VCaP (cell line): ENCODE data around the gene CCDC50.

Experiments used
- H3K27ac ChIP-seq: fragments of 450-650 bp; 2 replicates; pipeline ENCODE4 v1.5.1; 2017
- TF ChIP-seq, protein P1 (sequence below): fragments of 450-650 bp; conservative IDR thresholded peaks from 2 replicates; pipeline ENCODE4 v1.5.1; 2017; ENCODE audit warnings: mild to moderate bottlenecking, moderate library complexity

Gene CCDC50

DNA sequence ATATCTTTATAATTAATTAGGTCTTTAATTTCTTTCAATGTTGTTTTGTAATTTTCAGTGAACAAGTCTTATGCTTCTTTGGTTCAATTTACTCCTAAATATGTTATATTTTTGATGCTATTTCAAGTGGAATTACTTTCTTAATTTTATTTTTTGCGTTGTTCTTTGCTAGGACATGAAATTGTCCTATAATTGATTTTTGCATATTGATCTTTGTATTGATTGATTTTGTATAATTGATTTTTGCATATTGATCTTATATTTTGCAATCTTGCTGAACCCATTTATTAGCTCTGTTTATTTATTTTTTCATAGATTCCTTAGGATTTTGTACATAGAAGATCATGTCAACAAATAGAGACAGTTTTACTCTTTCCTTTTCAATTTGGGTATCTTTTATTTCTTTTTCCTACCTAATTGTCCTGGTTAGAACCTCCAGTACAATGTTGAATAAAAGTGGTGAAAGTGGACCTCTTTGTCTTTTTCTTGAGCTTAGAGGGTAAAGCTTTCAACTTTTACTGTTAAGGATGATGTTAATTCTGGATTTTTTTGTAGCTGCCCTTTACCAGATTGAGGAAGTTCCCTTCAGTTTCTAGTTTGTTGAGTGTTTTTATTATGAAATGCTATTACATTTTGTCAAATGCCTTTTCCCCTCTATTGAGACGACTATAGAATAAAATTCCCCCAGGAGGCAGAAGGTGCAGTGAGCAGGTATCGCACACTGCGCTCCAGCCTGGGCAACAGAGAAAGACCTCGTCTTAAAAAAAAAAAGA lies 36.8 kb upstream of the CCDC50 start:
- H3K27ac ChIP-seq = no peak overlapping the region
- TF ChIP-seq, protein P1, sequence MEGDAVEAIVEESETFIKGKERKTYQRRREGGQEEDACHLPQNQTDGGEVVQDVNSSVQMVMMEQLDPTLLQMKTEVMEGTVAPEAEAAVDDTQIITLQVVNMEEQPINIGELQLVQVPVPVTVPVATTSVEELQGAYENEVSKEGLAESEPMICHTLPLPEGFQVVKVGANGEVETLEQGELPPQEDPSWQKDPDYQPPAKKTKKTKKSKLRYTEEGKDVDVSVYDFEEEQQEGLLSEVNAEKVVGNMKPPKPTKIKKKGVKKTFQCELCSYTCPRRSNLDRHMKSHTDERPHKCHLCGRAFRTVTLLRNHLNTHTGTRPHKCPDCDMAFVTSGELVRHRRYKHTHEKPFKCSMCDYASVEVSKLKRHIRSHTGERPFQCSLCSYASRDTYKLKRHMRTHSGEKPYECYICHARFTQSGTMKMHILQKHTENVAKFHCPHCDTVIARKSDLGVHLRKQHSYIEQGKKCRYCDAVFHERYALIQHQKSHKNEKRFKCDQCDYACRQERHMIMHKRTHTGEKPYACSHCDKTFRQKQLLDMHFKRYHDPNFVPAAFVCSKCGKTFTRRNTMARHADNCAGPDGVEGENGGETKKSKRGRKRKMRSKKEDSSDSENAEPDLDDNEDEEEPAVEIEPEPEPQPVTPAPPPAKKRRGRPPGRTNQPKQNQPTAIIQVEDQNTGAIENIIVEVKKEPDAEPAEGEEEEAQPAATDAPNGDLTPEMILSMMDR = no peak

DNA sequence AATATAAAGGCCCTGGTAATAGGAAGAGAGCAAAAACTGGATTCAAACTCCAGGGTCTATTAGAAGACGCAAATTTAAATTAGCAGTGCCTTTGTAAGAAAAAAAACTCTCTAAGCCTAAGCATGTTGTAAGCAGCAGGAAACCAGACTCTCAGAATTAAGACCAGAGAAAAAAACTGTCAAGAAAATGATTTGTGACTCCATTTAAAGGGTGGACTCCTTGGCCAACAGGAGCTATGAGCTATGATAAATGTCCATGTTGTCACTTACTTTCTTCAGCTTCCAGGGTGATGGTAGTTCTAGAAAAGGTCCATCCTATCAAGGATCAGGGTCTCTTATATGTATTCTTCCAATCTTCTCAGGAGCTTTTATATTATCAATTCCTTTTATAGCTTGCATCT lies 34.9 kb upstream of the CCDC50 start:
- TF ChIP-seq, protein P1 = no peak
- no peak overlapping the region for H3K27ac ChIP-seq

DNA sequence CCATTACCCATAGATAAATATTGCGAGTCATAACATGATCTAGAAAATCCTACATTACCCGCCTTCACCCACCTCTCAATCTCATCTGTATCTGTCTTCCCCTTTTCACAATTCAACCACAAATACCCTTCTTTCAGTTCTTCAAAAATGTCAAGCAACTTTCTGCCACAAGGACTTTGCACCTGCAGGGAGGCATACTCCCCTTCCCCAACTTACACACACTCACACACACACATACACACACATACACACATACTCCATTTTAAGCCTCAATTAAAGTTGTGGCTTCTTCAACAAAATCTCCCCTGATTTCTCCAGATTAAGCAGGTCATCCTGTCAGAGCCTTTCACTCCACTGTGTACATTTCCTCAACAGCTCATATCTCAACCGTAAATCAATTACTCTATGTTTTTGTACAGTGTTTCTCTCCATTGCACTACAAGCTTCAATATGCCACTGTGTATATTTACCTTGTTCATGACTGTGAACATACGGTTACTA lies 33.1 kb upstream of the CCDC50 start:
- H3K27ac ChIP-seq = no peak overlapping the region
- TF ChIP-seq, protein P1 = no peak

DNA sequence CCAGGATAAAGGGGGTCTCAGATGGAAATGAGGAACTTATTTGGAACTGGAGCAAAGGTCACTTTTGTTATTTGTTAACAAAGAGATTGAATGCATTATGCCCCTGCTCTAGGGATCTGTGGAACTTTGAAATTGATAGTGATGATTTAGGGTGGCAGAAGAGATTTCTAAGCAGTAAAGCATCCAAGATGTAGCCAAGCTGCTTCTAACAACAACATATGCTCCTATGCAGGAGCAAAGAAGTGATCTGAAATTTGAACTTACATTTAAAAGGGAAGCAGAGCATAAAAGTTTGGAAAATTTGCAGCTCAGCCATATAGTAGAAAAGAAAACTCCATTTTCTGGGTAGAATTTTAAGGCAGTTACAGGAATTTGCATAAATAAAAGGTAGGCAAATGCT lies 30.3 kb upstream of the CCDC50 start:
- TF ChIP-seq, protein P1 = no peak

DNA sequence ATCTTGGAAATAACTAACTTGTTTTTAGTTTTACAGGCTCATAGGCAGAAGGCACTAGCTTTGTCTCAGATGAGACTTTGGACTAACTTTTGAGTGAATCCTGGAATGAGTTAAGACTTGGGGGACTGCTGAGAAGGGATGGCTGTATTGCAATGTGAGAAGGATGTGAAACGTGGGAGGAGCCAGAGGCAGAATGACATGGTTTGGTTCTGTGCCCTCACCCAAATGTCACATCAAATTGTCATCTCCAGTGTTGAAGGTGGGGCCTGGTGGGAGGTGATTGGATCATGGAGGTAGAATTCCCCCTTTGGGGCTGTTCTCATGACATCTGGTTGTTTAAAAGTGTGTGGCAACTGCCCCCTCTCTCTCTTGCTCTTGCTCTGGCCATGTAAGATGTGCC lies 28.8 kb upstream of the CCDC50 start:
- H3K27ac ChIP-seq = no peak overlapping the region
- TF ChIP-seq, protein P1 = no peak

More for the DNA sequence above, 30.3 kb upstream of the CCDC50 start:
- H3K27ac ChIP-seq = no peak overlapping the region

DNA sequence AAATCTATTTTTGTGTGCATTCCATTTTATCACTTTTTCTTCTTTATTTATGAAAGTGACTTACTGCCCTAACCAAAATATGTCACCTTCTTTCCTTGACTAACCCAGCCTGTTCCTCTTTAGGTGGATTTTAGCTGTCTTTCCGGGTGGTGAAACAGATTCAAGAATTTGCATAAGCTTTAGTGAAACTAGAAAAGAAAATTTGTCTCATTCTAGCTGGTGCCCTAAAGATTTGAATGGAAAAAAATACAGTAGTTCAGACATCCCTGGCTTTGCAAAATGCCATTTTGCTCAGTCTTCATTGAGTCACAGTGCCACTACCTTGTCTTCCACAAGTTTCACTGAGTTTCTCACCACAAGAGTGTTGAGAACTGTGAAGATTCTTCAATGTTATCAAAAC lies 28.2 kb upstream of the CCDC50 start:
- TF ChIP-seq, protein P1 = no peak
- H3K27ac ChIP-seq = no peak overlapping the region

DNA sequence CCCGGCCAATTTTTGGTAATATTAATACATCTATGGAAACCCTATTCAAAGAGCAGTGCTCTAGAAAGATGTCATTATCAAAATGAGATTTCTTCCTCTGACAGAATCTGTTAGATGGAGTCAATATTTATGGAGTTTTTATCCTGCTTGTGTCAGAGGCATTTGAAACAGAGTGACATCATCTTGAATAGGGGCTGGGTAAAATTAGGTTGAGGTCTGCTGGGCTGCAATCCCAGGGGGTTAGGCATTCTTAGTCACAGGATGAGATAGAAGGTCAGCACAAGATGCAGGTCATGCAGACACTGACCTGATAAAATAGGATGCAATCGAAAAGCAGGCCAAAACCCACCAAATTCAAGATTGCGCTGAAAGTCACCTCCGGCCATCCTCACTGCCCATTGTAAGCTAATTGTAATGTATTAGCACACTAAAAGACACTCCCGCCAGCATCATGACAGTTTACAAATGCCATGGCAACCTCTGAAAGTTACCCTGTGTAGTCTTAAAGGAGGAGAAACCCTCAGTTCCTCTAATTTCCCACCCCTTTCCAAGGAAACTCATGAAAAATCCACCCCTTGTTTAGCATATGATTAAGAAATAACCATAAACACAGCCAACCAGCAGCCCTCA lies 27.3 kb upstream of the CCDC50 start:
- no peak overlapping the region for H3K27ac ChIP-seq
- TF ChIP-seq, protein P1 = no peak
